SK-N-SH treated with all-trans-retinoic acid at 6 μM for 48 hours (cell line): ENCODE measurements around the gene CDC42BPB.

Experiments
- ESRRG ChIP-seq: fragments of 250-450 bp; sonication (Bioruptor Pico); IDR thresholded peaks from 2 replicates; pipeline ENCODE4 v1.6.1; 2021; ENCODE audit warnings: mild to moderate bottlenecking
- ISL1 ChIP-seq: fragments of 250-450 bp; sonication (Bioruptor Pico); IDR thresholded peaks from 2 replicates; pipeline ENCODE4 v2.1.2; 2022; ENCODE audit warnings: mild to moderate bottlenecking, moderate library complexity
- RARB ChIP-seq: fragments of 250-450 bp; sonication (Bioruptor Pico); IDR thresholded peaks from 2 replicates; pipeline ENCODE4 v1.8.0; 2021; ENCODE audit warnings: mild to moderate bottlenecking, moderate library complexity
- SNAI2 ChIP-seq: fragments of 250-450 bp; sonication (Bioruptor Pico); IDR thresholded peaks from 2 replicates; pipeline ENCODE4 v1.5.0; 2020; ENCODE audit warnings: mild to moderate bottlenecking, moderate library complexity
- TOX ChIP-seq: fragments of 250-450 bp; sonication (Bioruptor Pico); IDR thresholded peaks from 2 replicates; pipeline ENCODE4 v1.8.0; 2021; ENCODE audit warnings: mild to moderate bottlenecking, moderate library complexity, borderline replicate concordance
- ZFP3 ChIP-seq: fragments of 250-450 bp; sonication (Bioruptor Pico); IDR thresholded peaks from 2 replicates; pipeline ENCODE4 v1.5.0; 2020; ENCODE audit warnings: mild to moderate bottlenecking, moderate library complexity
- ZFP30 ChIP-seq: fragments of 450-650 bp; formaldehyde crosslinking; IDR thresholded peaks from 2 replicates; pipeline ENCODE4 v1.5.0; 2022; ENCODE audit warnings: mild to moderate bottlenecking, moderate library complexity
- TF ChIP-seq, protein P1 (sequence below): fragments of 250-450 bp; sonication (Bioruptor Pico); IDR thresholded peaks from 2 replicates; pipeline ENCODE4 v1.5.1; 2021; ENCODE audit warnings: mild to moderate bottlenecking, moderate library complexity
- TF ChIP-seq, protein P2 (sequence below): fragments of 250-450 bp; sonication (Bioruptor Pico); IDR thresholded peaks from 2 replicates; pipeline ENCODE4 v1.8.0; 2020; ENCODE audit warnings: mild to moderate bottlenecking, moderate library complexity, borderline replicate concordance
- TF ChIP-seq, protein P3 (sequence below): fragments of 250-450 bp; sonication (Bioruptor Pico); IDR thresholded peaks from 2 replicates; pipeline ENCODE4 v1.5.1; 2020; ENCODE audit warnings: low read depth, mild to moderate bottlenecking, moderate library complexity

DNA sequence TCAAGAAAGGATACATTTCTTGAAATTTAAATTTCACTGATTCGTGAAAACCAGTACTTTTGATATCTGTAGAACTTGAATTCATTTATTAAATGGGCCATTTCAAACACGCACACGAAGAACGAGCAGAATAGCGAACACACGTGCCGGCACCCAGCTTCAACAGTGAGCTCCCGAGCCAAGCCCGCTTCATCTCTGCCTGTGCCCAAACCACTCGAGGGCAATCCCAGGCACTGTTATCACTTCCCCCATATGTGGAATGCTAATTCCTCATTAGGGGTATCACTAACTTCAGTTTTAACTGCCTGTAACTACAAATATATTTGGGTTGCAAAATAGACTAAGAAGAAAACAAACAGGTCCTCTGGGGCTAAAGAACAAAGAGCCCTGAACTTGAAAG is 86.9 kb downstream of the CDC42BPB start:
- TF ChIP-seq SNAI2 (CRISPR knock-in tag) (no peak), ZFP3 (CRISPR knock-in tag) (no peak), ZFP30 (no peak), TOX (CRISPR knock-in tag) (no peak), ESRRG (no peak), RARB (CRISPR knock-in tag) (no peak), ISL1 (no peak)
- TF ChIP-seq, protein P1, sequence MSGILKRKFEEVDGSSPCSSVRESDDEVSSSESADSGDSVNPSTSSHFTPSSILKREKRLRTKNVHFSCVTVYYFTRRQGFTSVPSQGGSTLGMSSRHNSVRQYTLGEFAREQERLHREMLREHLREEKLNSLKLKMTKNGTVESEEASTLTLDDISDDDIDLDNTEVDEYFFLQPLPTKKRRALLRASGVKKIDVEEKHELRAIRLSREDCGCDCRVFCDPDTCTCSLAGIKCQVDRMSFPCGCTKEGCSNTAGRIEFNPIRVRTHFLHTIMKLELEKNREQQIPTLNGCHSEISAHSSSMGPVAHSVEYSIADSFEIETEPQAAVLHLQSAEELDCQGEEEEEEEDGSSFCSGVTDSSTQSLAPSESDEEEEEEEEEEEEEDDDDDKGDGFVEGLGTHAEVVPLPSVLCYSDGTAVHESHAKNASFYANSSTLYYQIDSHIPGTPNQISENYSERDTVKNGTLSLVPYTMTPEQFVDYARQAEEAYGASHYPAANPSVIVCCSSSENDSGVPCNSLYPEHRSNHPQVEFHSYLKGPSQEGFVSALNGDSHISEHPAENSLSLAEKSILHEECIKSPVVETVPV (CRISPR knock-in tag) = no peak
- TF ChIP-seq, protein P2, sequence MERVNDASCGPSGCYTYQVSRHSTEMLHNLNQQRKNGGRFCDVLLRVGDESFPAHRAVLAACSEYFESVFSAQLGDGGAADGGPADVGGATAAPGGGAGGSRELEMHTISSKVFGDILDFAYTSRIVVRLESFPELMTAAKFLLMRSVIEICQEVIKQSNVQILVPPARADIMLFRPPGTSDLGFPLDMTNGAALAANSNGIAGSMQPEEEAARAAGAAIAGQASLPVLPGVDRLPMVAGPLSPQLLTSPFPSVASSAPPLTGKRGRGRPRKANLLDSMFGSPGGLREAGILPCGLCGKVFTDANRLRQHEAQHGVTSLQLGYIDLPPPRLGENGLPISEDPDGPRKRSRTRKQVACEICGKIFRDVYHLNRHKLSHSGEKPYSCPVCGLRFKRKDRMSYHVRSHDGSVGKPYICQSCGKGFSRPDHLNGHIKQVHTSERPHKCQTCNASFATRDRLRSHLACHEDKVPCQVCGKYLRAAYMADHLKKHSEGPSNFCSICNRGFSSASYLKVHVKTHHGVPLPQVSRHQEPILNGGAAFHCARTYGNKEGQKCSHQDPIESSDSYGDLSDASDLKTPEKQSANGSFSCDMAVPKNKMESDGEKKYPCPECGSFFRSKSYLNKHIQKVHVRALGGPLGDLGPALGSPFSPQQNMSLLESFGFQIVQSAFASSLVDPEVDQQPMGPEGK = no peak
- TF ChIP-seq, protein P3, sequence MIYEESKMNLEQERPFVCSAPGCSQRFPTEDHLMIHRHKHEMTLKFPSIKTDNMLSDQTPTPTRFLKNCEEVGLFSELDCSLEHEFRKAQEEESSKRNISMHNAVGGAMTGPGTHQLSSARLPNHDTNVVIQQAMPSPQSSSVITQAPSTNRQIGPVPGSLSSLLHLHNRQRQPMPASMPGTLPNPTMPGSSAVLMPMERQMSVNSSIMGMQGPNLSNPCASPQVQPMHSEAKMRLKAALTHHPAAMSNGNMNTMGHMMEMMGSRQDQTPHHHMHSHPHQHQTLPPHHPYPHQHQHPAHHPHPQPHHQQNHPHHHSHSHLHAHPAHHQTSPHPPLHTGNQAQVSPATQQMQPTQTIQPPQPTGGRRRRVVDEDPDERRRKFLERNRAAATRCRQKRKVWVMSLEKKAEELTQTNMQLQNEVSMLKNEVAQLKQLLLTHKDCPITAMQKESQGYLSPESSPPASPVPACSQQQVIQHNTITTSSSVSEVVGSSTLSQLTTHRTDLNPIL (CRISPR knock-in tag) = no peak
